ENCODE results near the gene IRGC. TPM values are rescaled to one million over a fixed set of nuclear protein-coding genes. Genes with fewer than 3 reads are reported as not detected.

Gene IRGC
- total RNA-seq, 1 experiment from 2014 or later, result not detected

DNA sequence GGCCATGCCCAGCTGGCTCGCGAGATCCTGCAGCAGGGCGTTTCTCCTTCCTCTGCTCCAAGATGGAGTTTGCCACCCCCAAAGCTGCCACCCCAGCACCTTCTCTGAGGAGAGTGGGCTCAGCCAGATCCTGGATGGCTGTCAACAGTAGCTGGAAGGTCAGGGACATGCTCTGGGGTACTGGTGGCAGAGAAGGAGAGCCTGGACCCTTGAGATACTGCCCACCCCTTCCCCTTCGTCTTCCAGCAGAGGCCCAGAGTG lies 11.6 kb downstream of the IRGC start (continued):
- TF ChIP-seq FOXP1 (CRISPR knock-in tag; IDR thresholded peaks at IDR 0.05; ENCODE audit: borderline replicate concordance), result no peak

DNA sequence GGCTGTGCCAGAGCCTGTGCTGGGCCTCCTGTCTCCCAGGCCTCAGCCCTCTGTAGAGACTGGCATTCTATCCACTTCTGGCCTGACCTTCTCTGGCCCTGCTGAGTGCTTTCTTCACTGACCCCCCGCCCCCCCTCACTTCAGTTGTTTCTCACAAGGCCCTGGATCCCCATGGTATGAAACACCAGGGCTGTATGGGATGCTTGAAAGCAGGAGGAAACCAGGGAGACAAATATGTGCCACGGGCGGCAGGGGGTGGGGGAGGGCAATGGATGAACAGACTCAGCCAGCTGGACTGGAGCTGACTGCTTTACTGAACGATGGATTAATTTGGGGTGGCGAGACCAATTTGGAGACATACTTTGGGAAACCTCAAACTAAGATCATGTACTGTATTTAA lies 14.0 kb downstream of the IRGC start:
- POLR2A ChIA-PET, result no interaction called here
- Mint-ChIP-seq H3K4me3 (no peak overlapping the region), H3K4me1 (no peaks in the 10 kb centered on the region), H3K9me3 (no peaks in the 10 kb centered on the region), H3K27ac (peak overlapping the region; percentile 2; the same call in 1 of the 2 replicates), H3K27me3 (ENCODE audit: low read depth) (no peaks in the 10 kb centered on the region), H3K36me3 (peaks cover 35% of the 10 kb centered on the region)
- DNase-seq (ENCODE audit: low spot score), result no peak
- CTCF ChIA-PET, result interaction anchor here (1.5 kb wide), 1 partner anchor 16 kb away, joined by 6 read pairs; no protein-coding TSS in a partner anchor
- no peak for TF ChIP-seq ETV6 (CRISPR knock-in tag; IDR thresholded peaks at IDR 0.05)
- TF ChIP-seq, protein P1, sequence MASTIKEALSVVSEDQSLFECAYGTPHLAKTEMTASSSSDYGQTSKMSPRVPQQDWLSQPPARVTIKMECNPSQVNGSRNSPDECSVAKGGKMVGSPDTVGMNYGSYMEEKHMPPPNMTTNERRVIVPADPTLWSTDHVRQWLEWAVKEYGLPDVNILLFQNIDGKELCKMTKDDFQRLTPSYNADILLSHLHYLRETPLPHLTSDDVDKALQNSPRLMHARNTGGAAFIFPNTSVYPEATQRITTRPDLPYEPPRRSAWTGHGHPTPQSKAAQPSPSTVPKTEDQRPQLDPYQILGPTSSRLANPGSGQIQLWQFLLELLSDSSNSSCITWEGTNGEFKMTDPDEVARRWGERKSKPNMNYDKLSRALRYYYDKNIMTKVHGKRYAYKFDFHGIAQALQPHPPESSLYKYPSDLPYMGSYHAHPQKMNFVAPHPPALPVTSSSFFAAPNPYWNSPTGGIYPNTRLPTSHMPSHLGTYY (CRISPR knock-in tag; IDR thresholded peaks at IDR 0.05), result no peak
- TF ChIP-seq, protein P2, sequence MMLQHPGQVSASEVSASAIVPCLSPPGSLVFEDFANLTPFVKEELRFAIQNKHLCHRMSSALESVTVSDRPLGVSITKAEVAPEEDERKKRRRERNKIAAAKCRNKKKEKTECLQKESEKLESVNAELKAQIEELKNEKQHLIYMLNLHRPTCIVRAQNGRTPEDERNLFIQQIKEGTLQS (CRISPR knock-in tag; conservative IDR thresholded peaks at IDR 0.05), result no peak
- no peak for TF ChIP-seq TEAD4 (CRISPR knock-in tag; IDR thresholded peaks at IDR 0.05)
- no peak for TF ChIP-seq CBFB (CRISPR knock-in tag; IDR thresholded peaks at IDR 0.05; ENCODE audit: low read depth)
- TF ChIP-seq GABPB1 (CRISPR knock-in tag; IDR thresholded peaks at IDR 0.05), result no peak
- no peak for ATAC-seq

DNA sequence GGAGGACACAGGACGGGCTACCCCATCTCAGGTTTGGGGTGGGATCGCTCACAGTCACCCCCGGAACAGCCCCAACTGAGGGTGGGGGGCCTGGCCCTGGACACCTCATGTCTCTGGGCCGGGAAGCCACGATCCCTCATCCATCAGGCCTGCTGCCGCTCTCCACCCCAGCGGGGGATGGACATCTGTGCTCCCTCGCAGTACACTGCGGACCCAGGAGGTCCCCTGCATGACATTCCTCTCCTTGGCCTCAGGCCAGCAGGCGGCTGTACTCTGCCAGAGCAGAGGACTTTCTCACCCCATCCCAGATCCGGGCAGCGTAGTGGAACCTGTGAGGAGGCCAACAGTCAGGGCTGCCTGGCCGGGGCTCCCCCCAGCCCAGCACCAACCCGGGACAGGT lies 15.5 kb downstream of the IRGC start:
- Mint-ChIP-seq H3K4me1 (no peaks in the 10 kb centered on the region), H3K36me3 (peaks cover 43% of the 10 kb centered on the region), H3K4me3 (no peak overlapping the region), H3K27me3 (ENCODE audit: low read depth) (no peaks in the 10 kb centered on the region), H3K9me3 (no peaks in the 10 kb centered on the region), H3K27ac (no peak overlapping the region)
- ChIA-PET CTCF (interaction anchor here (1.1 kb wide), 1 partner anchor 14 kb away, joined by 4 read pairs; no protein-coding TSS in a partner anchor), POLR2A (no interaction called here)
- DNase-seq (ENCODE audit: low spot score), result no peak
- ATAC-seq, result no peak
- TF ChIP-seq KAT7 (CRISPR knock-in tag; IDR thresholded peaks at IDR 0.05; ENCODE audit: borderline replicate concordance), result no peak
- TF ChIP-seq, protein P3, sequence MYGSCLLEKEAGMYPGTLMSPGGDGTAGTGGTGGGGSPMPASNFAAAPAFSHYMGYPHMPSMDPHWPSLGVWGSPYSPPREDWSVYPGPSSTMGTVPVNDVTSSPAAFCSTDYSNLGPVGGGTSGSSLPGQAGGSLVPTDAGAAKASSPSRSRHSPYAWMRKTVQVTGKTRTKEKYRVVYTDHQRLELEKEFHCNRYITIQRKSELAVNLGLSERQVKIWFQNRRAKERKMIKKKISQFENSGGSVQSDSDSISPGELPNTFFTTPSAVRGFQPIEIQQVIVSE (CRISPR knock-in tag; IDR thresholded peaks at IDR 0.05; ENCODE audit: borderline replicate concordance), result no peak
- TF ChIP-seq OVOL2 (CRISPR knock-in tag; IDR thresholded peaks at IDR 0.05; ENCODE audit: borderline replicate concordance), result no peak
- TF ChIP-seq JUN (CRISPR knock-in tag; IDR thresholded peaks at IDR 0.05), result no peak
- TF ChIP-seq SP1 (CRISPR knock-in tag; conservative IDR thresholded peaks at IDR 0.05), result no peak
- no peak for TF ChIP-seq MXD4 (CRISPR knock-in tag; IDR thresholded peaks at IDR 0.05; ENCODE audit: borderline replicate concordance)
- no peak for TF ChIP-seq GTF2I (CRISPR knock-in tag; conservative IDR thresholded peaks at IDR 0.05)
- TF ChIP-seq NFE2L1 (CRISPR knock-in tag; IDR thresholded peaks at IDR 0.05), result no peak
- TF ChIP-seq, protein P4, sequence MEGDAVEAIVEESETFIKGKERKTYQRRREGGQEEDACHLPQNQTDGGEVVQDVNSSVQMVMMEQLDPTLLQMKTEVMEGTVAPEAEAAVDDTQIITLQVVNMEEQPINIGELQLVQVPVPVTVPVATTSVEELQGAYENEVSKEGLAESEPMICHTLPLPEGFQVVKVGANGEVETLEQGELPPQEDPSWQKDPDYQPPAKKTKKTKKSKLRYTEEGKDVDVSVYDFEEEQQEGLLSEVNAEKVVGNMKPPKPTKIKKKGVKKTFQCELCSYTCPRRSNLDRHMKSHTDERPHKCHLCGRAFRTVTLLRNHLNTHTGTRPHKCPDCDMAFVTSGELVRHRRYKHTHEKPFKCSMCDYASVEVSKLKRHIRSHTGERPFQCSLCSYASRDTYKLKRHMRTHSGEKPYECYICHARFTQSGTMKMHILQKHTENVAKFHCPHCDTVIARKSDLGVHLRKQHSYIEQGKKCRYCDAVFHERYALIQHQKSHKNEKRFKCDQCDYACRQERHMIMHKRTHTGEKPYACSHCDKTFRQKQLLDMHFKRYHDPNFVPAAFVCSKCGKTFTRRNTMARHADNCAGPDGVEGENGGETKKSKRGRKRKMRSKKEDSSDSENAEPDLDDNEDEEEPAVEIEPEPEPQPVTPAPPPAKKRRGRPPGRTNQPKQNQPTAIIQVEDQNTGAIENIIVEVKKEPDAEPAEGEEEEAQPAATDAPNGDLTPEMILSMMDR (IDR thresholded peaks at IDR 0.05), result no peak
- no peak for TF ChIP-seq GRHL2 (CRISPR knock-in tag; IDR thresholded peaks at IDR 0.05; ENCODE audit: insufficient replicate concordance, severe bottlenecking)
- TF ChIP-seq EMX1 (CRISPR knock-in tag; IDR thresholded peaks at IDR 0.05), result no peak
- no peak for TF ChIP-seq TCF7 (CRISPR knock-in tag; IDR thresholded peaks at IDR 0.05; ENCODE audit: low read depth)
- TF ChIP-seq, protein P5, sequence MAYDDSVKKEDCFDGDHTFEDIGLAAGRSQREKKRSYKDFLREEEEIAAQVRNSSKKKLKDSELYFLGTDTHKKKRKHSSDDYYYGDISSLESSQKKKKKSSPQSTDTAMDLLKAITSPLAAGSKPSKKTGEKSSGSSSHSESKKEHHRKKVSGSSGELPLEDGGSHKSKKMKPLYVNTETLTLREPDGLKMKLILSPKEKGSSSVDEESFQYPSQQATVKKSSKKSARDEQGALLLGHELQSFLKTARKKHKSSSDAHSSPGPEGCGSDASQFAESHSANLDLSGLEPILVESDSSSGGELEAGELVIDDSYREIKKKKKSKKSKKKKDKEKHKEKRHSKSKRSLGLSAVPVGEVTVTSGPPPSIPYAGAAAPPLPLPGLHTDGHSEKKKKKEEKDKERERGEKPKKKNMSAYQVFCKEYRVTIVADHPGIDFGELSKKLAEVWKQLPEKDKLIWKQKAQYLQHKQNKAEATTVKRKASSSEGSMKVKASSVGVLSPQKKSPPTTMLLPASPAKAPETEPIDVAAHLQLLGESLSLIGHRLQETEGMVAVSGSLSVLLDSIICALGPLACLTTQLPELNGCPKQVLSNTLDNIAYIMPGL (CRISPR knock-in tag; IDR thresholded peaks at IDR 0.05), result no peak
- TF ChIP-seq, protein P6, sequence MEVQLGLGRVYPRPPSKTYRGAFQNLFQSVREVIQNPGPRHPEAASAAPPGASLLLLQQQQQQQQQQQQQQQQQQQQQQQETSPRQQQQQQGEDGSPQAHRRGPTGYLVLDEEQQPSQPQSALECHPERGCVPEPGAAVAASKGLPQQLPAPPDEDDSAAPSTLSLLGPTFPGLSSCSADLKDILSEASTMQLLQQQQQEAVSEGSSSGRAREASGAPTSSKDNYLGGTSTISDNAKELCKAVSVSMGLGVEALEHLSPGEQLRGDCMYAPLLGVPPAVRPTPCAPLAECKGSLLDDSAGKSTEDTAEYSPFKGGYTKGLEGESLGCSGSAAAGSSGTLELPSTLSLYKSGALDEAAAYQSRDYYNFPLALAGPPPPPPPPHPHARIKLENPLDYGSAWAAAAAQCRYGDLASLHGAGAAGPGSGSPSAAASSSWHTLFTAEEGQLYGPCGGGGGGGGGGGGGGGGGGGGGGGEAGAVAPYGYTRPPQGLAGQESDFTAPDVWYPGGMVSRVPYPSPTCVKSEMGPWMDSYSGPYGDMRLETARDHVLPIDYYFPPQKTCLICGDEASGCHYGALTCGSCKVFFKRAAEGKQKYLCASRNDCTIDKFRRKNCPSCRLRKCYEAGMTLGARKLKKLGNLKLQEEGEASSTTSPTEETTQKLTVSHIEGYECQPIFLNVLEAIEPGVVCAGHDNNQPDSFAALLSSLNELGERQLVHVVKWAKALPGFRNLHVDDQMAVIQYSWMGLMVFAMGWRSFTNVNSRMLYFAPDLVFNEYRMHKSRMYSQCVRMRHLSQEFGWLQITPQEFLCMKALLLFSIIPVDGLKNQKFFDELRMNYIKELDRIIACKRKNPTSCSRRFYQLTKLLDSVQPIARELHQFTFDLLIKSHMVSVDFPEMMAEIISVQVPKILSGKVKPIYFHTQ (CRISPR knock-in tag; IDR thresholded peaks at IDR 0.05), result no peak
- TF ChIP-seq, protein P7, sequence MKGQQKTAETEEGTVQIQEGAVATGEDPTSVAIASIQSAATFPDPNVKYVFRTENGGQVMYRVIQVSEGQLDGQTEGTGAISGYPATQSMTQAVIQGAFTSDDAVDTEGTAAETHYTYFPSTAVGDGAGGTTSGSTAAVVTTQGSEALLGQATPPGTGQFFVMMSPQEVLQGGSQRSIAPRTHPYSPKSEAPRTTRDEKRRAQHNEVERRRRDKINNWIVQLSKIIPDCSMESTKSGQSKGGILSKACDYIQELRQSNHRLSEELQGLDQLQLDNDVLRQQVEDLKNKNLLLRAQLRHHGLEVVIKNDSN (CRISPR knock-in tag; IDR thresholded peaks at IDR 0.05), result no peak
- TF ChIP-seq, protein P8, sequence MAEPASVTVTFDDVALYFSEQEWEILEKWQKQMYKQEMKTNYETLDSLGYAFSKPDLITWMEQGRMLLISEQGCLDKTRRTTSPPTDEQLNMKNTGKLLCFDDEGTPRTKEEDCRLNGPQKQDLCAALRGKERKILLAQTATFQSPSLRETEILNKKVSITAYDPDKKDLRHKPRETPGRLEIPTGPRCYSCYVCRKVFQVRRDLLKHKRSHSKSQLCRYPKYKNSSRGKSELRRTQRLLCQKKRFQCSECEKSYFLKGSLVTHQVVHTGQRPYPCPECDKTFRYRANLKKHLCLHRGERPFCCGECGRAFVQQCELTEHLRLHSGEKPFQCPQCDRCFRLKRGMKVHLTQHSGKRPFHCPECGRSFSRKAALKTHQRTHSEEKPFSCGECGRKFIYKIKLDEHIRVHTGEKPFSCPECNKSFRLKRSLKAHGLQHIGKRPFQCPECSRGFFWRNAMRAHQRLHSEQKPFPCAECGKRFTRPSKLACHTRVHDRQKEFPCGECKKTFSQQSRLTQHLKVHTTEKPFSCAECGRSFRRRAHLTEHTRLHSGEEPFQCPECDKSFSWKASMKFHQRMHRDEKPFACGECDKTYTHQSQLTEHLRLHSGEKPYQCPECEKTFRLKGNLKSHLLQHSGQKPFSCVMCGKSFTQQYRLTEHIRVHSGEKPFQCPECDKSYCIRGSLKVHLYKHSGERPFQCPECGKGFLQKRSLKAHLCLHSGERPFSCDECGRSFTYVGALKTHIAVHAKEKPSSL (CRISPR knock-in tag; conservative IDR thresholded peaks at IDR 0.05), result no peak
- TF ChIP-seq NR3C1 (CRISPR knock-in tag; conservative IDR thresholded peaks at IDR 0.05; ENCODE audit: low read depth), result no peak
